K562 (cell line): ENCODE measurements around the gene CMTR1. TPM values are rescaled to one million over a fixed set of nuclear protein-coding genes. Genes with fewer than 3 reads are reported as not detected.

ENCODE experiments used
- ETV1 ChIP-seq: fragments of 450-650 bp; conservative IDR thresholded peaks from 2 replicates; pipeline ENCODE4 v1.6.1; 2016; ENCODE audit warnings: missing genetic modification characterization, control low read depth, low read depth, missing compliant biosample characterization
- HCFC1 ChIP-seq: IDR thresholded peaks from 2 replicates; pipeline ENCODE4 v1.6.1; 2012; ENCODE audit warnings: low read depth, low read length, improper control_type of control experiment
- HDAC1 ChIP-seq, 2 experiments: fragments of 450-650 bp; IDR thresholded peaks; 2 replicates each; pipeline ENCODE4 v1.6.1; 2016 to 2017; ENCODE audit warnings: inconsistent platforms in 1 of 2, mild to moderate bottlenecking in 1 of 2, moderate library complexity in 1 of 2
- HMG20B ChIP-seq: fragments of 250-450 bp; sonication (Bioruptor Pico); IDR thresholded peaks from 2 replicates; pipeline ENCODE4 v1.5.0; 2021; ENCODE audit warnings: mild to moderate bottlenecking
- HSF4 ChIP-seq: fragments of 250-450 bp; sonication (Bioruptor Pico); IDR thresholded peaks from 2 replicates; pipeline ENCODE4 v2.1.2; 2022; ENCODE audit warnings: mild to moderate bottlenecking, moderate library complexity, borderline replicate concordance
- ILF3 ChIP-seq: fragments of 450-650 bp; IDR thresholded peaks from 2 replicates; pipeline ENCODE4 v1.6.1; 2018; ENCODE audit warnings: antibody characterized with exemption, mild to moderate bottlenecking, moderate library complexity, borderline replicate concordance
- KDM1A ChIP-seq, 2 experiments: fragments of 450-650 bp; IDR thresholded peaks; 2 replicates each; pipeline ENCODE4 v1.6.1; 2016; ENCODE audit warnings: mild to moderate bottlenecking in 2 of 2
- MXI1 ChIP-seq: IDR thresholded peaks from 2 replicates; pipeline ENCODE4 v1.6.1; 2011; ENCODE audit warnings: low read depth, mild to moderate bottlenecking, improper control_type of control experiment, low read length
- NFE2 ChIP-seq: IDR thresholded peaks from 2 replicates; pipeline ENCODE4 v1.6.1; 2014; ENCODE audit warnings: antibody characterized with exemption, low read depth
- NR2F6 ChIP-seq: fragments of 450-650 bp; formaldehyde crosslinking; IDR thresholded peaks from 2 replicates; pipeline ENCODE4 v1.4.0; 2020; ENCODE audit warnings: mild to moderate bottlenecking
- PHF8 ChIP-seq: fragments of 200-600 bp; sonication (generic); IDR thresholded peaks from 2 replicates; pipeline ENCODE4 v1.6.1; 2012; ENCODE audit warnings: mixed run types, mild to moderate bottlenecking, inconsistent platforms, low read length, moderate library complexity, borderline replicate concordance
- PPARD ChIP-seq: fragments of 250-450 bp; sonication (Bioruptor Pico); IDR thresholded peaks from 2 replicates; pipeline ENCODE4 v1.8.0; 2022; ENCODE audit warnings: inconsistent platforms, mild to moderate bottlenecking, moderate library complexity
- SLC30A9 ChIP-seq: fragments of 250-450 bp; sonication (Bioruptor Pico); IDR thresholded peaks from 2 replicates; pipeline ENCODE4 v1.8.0; 2022; ENCODE audit warnings: mild to moderate bottlenecking, moderate library complexity
- SRSF9 ChIP-seq: fragments of 200-400 bp; formaldehyde crosslinking; IDR thresholded peaks from 2 replicates; pipeline ENCODE4 v1.6.1; 2017; ENCODE audit warnings: low read depth, low read length, borderline replicate concordance
- TBL1XR1 ChIP-seq, 2 experiments: IDR thresholded peaks; 2 replicates each; pipeline ENCODE4 v1.6.1; 2012; ENCODE audit warnings: improper control_type of control experiment in 2 of 2, low read length in 2 of 2, mild to moderate bottlenecking in 1 of 2
- TCF7 ChIP-seq: sonication (generic); IDR thresholded peaks from 2 replicates; pipeline ENCODE4 v1.6.1; 2016; ENCODE audit warnings: antibody characterized with exemption, borderline replicate concordance
- ZFP30 ChIP-seq: fragments of 250-450 bp; sonication (Bioruptor Pico); IDR thresholded peaks from 2 replicates; pipeline ENCODE4 v1.8.0; 2022; ENCODE audit warnings: moderate library complexity, mild to moderate bottlenecking, inconsistent platforms, borderline replicate concordance
- ZNF354B ChIP-seq: fragments of 250-450 bp; sonication (Bioruptor Pico); IDR thresholded peaks from 2 replicates; pipeline ENCODE4 v1.4.0; 2020
- ZNF436 ChIP-seq: fragments of 250-450, 450-650 bp; sonication (Bioruptor Pico); formaldehyde crosslinking; IDR thresholded peaks from 2 replicates; pipeline ENCODE4 v1.7.0; 2020; ENCODE audit warnings: mild to moderate bottlenecking
- polyA plus RNA-seq, 8 experiments: library from polyadenylated mRNA; depleted of rRNA in 4 of 8; stranded (reverse) in 5 of 8; unstranded in 3 of 8; fragments of >200 nt; fragmentation: Nextera tagmentation in 2 of 8; fragmentation: Illumina TruSeq in 1 of 8; extraction: Ambion mirVana in 2 of 8; extraction: Trizol in 1 of 8; gene quantifications; 2 replicates each; pipeline versions ENCODE4 v1.2.1 to v1.2.3, GENCODE V29; 2011 to 2014; ENCODE audit warnings: inconsistent platforms in 1 of 8, missing spikeins in 1 of 8
- total RNA-seq, 7 experiments: library from RNA; depleted of rRNA in 6 of 7; stranded (reverse); fragments of >200 nt in 6 of 7; fragmentation: Illumina TruSeq in 2 of 7; extraction: Trizol in 2 of 7; gene quantifications; 2 replicates each; pipeline versions ENCODE4 v1.2.1 to v1.2.3, GENCODE V29; 2011 to 2021; ENCODE audit warnings: low replicate concordance in 1 of 7
- TF ChIP-seq, protein P1 (sequence below): IDR thresholded peaks from 2 replicates; pipeline ENCODE4 v1.6.1; 2012; ENCODE audit warnings: low read depth, low read length, improper control_type of control experiment, borderline replicate concordance
- TF ChIP-seq, protein P2 (sequence below): fragments of 250-450 bp; sonication (Bioruptor Pico); IDR thresholded peaks from 2 replicates; pipeline ENCODE4 v1.8.0; 2021; ENCODE audit warnings: moderate library complexity, mild to moderate bottlenecking, inconsistent platforms
- TF ChIP-seq, protein P3 (sequence below): IDR thresholded peaks from 2 replicates; pipeline ENCODE4 v1.6.1; 2016; ENCODE audit warnings: missing genetic modification characterization, missing compliant biosample characterization
- TF ChIP-seq, protein P4 (sequence below): fragments of 250-450 bp; sonication (Bioruptor Pico); IDR thresholded peaks from 2 replicates; pipeline ENCODE4 v1.4.0; 2020; ENCODE audit warnings: mild to moderate bottlenecking, moderate library complexity, borderline replicate concordance

CMTR1 gene
- total and polyA plus RNA-seq, 9 of the 15 experiments (the other 6 are each of a cell fraction or from before 2014, with no cell fraction given) = 2.9 to 63.5 (median 49.5) TPM

DNA sequence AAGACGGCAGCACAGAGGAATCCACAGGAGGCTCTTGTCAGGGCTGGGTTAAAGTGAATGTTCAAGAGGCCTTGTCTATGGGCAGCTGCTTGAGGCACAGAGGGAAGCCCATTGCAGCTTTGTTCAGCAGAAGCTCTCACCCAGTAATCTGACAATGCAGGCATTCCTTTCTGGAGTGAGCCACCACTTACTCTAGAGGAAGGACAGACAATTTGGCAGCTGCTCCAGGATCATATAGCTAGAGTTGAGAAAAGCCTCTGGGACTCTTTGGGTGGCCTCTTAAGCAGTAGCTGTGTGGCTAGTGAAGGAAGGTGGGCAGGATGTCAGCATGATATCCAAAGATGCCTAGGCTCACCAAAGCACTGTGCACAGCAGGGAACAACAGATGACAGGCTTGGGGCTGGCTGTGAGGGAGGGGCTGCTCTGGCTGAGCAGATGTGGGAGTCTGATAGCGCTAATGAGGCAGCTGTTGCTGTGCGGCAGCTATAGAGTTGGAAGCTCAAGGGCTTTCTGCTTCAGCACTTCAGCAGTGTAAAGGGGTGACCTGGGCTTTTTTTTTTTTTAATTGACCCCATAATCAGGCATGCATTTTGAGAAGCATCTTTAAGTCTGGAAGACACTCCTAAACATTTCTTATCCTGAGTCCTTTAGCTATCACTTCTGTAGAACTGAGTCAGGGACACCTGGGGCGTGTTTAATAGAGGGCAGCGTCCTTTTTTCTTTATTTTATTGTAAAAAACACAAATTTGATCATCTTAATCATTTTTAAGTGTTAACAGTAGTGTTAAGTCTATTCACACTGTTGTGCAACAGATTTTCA, 27.2 kb downstream of the CMTR1 start (continued):
- TF ChIP-seq, protein P1, sequence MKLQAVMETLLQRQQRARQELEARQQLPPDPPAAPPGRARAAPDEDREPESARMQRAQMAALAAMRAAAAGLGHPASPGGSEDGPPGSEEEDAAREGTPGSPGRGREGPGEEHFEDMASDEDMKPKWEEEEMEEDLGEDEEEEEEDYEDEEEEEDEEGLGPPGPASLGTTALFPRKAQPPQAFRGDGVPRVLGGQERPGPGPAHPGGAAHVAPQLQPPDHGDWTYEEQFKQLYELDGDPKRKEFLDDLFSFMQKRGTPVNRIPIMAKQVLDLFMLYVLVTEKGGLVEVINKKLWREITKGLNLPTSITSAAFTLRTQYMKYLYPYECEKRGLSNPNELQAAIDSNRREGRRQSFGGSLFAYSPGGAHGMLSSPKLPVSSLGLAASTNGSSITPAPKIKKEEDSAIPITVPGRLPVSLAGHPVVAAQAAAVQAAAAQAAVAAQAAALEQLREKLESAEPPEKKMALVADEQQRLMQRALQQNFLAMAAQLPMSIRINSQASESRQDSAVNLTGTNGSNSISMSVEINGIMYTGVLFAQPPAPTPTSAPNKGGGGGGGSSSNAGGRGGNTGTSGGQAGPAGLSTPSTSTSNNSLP = peak; percentile 73; the same call in 1 of the 2 replicates
- TF ChIP-seq HMG20B (no peak), PPARD (no peak), HDAC1 (IDR thresholded peaks at IDR 0.05) (peak in 1 of 2 experiments; percentile 89; a peak in 2 of 4 replicates), NR2F6 (no peak), NFE2 (peak; percentile 40), KDM1A (IDR thresholded peaks at IDR 0.05) (peak; percentile 59 to 76; a peak in 2 of 4 replicates), PHF8 (no peak), HSF4 (CRISPR knock-in tag) (no peak), TBL1XR1 (IDR thresholded peaks at IDR 0.05; ENCODE audit: low read length in 2 of 2) (peak; percentile 87), ETV1 (tag) (peak; percentile 39), ZFP30 (no peak), SRSF9 (no peak), ZNF354B (CRISPR knock-in tag) (no peak), MXI1 (peak; percentile 86), ILF3 (no peak), ZNF436 (no peak), SLC30A9 (CRISPR knock-in tag) (no peak), HCFC1 (no peak), TCF7 (peak; percentile 75; the same call in 1 of the 2 replicates)
- TF ChIP-seq, protein P2, sequence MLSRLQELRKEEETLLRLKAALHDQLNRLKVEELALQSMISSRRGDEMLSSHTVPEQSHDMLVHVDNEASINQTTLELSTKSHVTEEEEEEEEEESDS (CRISPR knock-in tag) = no peak
- TF ChIP-seq, protein P3, sequence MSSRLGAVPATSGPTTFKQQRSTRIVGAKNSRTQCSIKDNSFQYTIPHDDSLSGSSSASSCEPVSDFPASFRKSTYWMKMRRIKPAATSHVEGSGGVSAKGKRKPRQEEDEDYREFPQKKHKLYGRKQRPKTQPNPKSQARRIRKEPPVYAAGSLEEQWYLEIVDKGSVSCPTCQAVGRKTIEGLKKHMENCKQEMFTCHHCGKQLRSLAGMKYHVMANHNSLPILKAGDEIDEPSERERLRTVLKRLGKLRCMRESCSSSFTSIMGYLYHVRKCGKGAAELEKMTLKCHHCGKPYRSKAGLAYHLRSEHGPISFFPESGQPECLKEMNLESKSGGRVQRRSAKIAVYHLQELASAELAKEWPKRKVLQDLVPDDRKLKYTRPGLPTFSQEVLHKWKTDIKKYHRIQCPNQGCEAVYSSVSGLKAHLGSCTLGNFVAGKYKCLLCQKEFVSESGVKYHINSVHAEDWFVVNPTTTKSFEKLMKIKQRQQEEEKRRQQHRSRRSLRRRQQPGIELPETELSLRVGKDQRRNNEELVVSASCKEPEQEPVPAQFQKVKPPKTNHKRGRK (tag) = no peak
- TF ChIP-seq, protein P4, sequence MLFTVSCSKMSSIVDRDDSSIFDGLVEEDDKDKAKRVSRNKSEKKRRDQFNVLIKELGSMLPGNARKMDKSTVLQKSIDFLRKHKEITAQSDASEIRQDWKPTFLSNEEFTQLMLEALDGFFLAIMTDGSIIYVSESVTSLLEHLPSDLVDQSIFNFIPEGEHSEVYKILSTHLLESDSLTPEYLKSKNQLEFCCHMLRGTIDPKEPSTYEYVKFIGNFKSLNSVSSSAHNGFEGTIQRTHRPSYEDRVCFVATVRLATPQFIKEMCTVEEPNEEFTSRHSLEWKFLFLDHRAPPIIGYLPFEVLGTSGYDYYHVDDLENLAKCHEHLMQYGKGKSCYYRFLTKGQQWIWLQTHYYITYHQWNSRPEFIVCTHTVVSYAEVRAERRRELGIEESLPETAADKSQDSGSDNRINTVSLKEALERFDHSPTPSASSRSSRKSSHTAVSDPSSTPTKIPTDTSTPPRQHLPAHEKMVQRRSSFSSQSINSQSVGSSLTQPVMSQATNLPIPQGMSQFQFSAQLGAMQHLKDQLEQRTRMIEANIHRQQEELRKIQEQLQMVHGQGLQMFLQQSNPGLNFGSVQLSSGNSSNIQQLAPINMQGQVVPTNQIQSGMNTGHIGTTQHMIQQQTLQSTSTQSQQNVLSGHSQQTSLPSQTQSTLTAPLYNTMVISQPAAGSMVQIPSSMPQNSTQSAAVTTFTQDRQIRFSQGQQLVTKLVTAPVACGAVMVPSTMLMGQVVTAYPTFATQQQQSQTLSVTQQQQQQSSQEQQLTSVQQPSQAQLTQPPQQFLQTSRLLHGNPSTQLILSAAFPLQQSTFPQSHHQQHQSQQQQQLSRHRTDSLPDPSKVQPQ (CRISPR knock-in tag) = no peak
